ENCODE data around the gene DCPS. TPM values are rescaled to one million over a fixed set of nuclear protein-coding genes. Genes with fewer than 3 reads are reported as not detected.

Gene DCPS
- total RNA-seq, 1 donor from 2014 or later = 15.5 TPM

GRCh38 chr11:126322996-126323395 lies 19.1 kb downstream of the DCPS start:
- H3K4me1 ChIP-seq = peaks cover 20% of the 10 kb centered on the region
- no peak for DNase-seq (ENCODE audit: extremely low spot score in 2 of 2)
- no peak overlapping the region for H3K27ac ChIP-seq
- H3K36me3 ChIP-seq = no peaks in the 10 kb centered on the region
- H3K4me3 ChIP-seq = no peak overlapping the region
- H3K27me3 ChIP-seq = no peaks in the 10 kb centered on the region
- H3K9me3 ChIP-seq = no peaks in the 10 kb centered on the region
- intact Hi-C loops (cut with DNase I) = no loop called here
- TF ChIP-seq CTCF (IDR thresholded peaks at IDR 0.05) (no peak), POLR2AphosphoS5 (IDR thresholded peaks at IDR 0.05; ENCODE audit: insufficient read depth in 1 of 2, low read depth in 1 of 2) (no peak), POLR2A (IDR thresholded peaks at IDR 0.05) (no peak)

- H3K36me3 ChIP-seq = no peaks in the 10 kb centered on the region
- peaks cover 33% of the 10 kb centered on the region for H3K4me1 ChIP-seq
- no peak overlapping the region for H3K4me3 ChIP-seq
- H3K27ac ChIP-seq = no peak overlapping the region
- intact Hi-C loops (cut with DNase I) = no loop called here
- no peaks in the 10 kb centered on the region for H3K9me3 ChIP-seq
- no peaks in the 10 kb centered on the region for H3K27me3 ChIP-seq
- no peak for DNase-seq (ENCODE audit: extremely low spot score in 2 of 2)
- TF ChIP-seq POLR2A (IDR thresholded peaks at IDR 0.05) = no peak
Measured at GRCh38 chr11:126327281-126328000, 23.6 kb downstream of the DCPS start.

GRCh38 chr11:126328001-126328390 lies 24.1 kb downstream of the DCPS start:
- no peak for DNase-seq (ENCODE audit: extremely low spot score in 2 of 2)

GRCh38 chr11:126328444-126328843 lies 24.6 kb downstream of the DCPS start:
- no peaks in the 10 kb centered on the region for H3K36me3 ChIP-seq
- H3K9me3 ChIP-seq = no peaks in the 10 kb centered on the region
- H3K27ac ChIP-seq = peak overlapping the region; percentile 55
- H3K4me3 ChIP-seq = no peak overlapping the region
- DNase-seq (ENCODE audit: extremely low spot score in 2 of 2) = no peak
- intact Hi-C loops (cut with DNase I) = no loop called here
- H3K4me1 ChIP-seq = peaks cover 37% of the 10 kb centered on the region
- TF ChIP-seq CTCF (IDR thresholded peaks at IDR 0.05) (no peak), POLR2AphosphoS5 (IDR thresholded peaks at IDR 0.05; ENCODE audit: insufficient read depth in 1 of 2, low read depth in 1 of 2) (no peak), POLR2A (IDR thresholded peaks at IDR 0.05) (no peak)
- no peaks in the 10 kb centered on the region for H3K27me3 ChIP-seq

More at GRCh38 chr11:126328001-126328390, 24.1 kb downstream of the DCPS start:
- H3K4me1 ChIP-seq = peaks cover 37% of the 10 kb centered on the region
- no peaks in the 10 kb centered on the region for H3K9me3 ChIP-seq
- no peak overlapping the region for H3K27ac ChIP-seq
- no peaks in the 10 kb centered on the region for H3K36me3 ChIP-seq
- H3K4me3 ChIP-seq = no peak overlapping the region
- intact Hi-C loops (cut with DNase I) = no loop called here
- H3K27me3 ChIP-seq = no peaks in the 10 kb centered on the region
- TF ChIP-seq POLR2A (IDR thresholded peaks at IDR 0.05) = no peak
- no peak for TF ChIP-seq POLR2AphosphoS5 (IDR thresholded peaks at IDR 0.05; ENCODE audit: insufficient read depth in 1 of 2, low read depth in 1 of 2)
- TF ChIP-seq CTCF (IDR thresholded peaks at IDR 0.05) = no peak

- Histone ChIP-seq H3K9me3 (no peaks in the 10 kb centered on the region), H3K4me3 (no peak overlapping the region), H3K27ac (peak overlapping the region; percentile 55), H3K27me3 (no peaks in the 10 kb centered on the region), H3K4me1 (peaks cover 37% of the 10 kb centered on the region), H3K36me3 (no peaks in the 10 kb centered on the region)
- DNase-seq (ENCODE audit: extremely low spot score in 2 of 2) = no peak
- intact Hi-C loops (cut with DNase I) = no loop called here
- no peak for TF ChIP-seq POLR2AphosphoS5 (IDR thresholded peaks at IDR 0.05; ENCODE audit: insufficient read depth in 1 of 2, low read depth in 1 of 2)
- no peak for TF ChIP-seq CTCF (IDR thresholded peaks at IDR 0.05)
- no peak for TF ChIP-seq POLR2A (IDR thresholded peaks at IDR 0.05)
Measured at GRCh38 chr11:126328938-126329643, 25.2 kb downstream of the DCPS start.
